HG03469 (cell line): ENCODE results near the gene RGS12.

ENCODE experiments used
- ATAC-seq: cut with Tn5 transposase; IDR thresholded peaks from one replicate; pipeline ENCODE4 v1.9.1; 2021; ENCODE audit warnings: mild to moderate bottlenecking, moderate library complexity, moderate number of reproducible peaks; ENCODE audit not compliant: unreplicated experiment

The RGS12 gene

DNA sequence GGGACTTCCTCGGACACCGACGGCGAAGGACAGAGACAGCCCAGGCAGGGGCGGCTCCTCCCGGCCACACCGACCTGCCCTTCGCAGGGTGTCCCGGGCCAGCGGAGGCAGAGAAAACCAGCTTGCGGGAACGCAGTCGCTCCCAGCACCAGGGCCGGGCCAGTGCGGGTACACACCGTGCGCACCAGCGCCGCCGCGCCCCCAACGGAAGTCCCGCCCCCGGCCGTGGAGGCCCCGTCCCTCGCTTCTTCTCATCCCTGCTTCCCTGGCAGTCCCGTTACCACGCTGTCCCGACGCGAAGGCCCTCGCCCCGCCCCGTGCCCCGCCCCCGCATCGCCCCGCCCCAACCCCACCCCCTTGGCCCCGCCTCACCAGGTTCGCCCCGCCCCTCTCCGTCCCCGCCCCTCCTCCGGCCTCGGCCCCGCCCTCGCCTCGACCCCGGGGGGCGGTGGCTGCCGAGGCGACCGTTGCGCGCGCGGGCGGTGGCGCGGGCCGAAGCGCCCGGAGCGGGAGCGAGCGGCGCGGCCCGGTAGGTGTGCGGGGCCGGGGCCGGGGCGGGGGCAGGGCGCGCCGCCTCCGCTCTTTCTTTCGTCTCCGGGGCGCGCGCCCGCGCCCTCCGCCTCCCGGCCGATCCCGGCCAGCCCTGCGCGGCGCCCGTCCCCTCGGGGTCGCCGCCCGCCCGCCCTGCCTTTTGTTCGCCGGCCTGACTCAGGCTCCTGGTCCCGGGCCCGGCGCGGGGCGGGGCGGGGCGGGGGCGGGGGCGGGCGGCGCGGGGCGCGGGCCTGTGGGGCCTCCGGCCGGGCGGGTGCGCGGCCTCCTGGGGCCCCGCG is at the start of gene RGS12:
Gene RGS12 (plus strand): TSS at position 451 of the 830 bp plus-strand sequence. CDS start 23,150 bp downstream, outside the sequence.
- peak; percentile 46 for ATAC-seq

DNA sequence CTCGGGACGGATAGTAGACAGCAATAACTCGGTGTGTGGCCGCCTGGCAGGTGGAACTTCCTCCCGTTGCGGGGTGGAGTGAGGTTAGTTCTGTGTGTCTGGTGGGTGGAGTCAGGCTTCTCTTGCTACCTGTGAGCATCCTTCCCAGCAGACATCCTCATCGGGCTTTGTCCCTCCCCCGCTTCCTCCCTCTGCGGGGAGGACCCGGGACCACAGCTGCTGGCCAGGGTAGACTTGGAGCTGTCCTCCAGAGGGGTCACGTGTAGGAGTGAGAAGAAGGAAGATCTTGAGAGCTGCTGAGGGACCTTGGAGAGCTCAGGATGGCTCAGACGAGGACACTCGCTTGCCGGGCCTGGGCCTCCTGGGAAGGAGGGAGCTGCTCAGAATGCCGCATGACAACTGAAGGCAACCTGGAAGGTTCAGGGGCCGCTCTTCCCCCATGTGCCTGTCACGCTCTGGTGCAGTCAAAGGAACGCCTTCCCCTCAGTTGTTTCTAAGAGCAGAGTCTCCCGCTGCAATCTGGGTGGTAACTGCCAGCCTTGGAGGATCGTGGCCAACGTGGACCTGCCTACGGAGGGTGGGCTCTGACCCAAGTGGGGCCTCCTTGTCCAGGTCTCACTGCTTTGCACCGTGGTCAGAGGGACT is 49.6 kb upstream of the RGS12 start:
- no peak for ATAC-seq

DNA sequence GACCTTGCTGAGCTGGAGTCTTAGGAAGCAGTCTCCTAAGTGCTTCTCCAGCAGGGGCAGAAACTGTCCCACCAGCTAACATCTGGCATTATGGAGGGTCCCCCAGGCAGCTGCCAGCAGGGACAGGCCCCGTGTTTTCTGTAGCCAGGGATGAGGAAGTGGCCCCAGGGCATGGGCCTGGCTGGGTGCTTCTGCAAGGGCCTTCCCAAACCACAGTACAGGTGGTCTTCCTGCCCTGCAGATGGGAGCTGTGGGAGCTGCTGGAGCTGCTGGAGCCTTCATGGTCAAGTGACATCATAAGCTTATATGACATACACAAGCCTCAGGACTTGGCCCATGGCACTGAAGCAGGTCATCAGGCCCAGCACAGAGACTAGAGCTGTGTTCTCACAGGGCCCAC is 48.8 kb upstream of the RGS12 start:
- no peak for ATAC-seq

DNA sequence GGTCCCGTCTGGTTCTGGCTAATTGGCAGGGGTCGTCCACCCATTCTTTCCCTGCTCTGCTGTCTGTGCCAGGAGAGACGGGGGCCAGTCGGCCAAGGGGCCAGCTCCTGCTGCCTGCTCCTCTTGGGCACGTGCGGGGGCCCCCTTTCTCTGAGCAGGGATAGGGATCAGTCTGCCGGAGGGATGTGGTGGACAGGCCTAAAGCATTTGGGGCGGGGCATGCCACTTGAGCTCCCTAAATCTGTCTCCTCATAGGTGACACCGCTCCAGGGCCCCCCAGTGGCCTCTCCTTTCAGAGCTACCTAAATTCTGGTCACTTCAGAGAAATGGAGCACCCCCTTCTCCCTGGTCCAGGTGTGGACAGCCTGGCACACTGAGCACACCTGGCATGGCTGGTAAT is 48.1 kb upstream of the RGS12 start:
- ATAC-seq = no peak

- ATAC-seq = no peak
Measured at GRCh38 chr4:3245676-3246075, 47.1 kb upstream of the RGS12 start.

- ATAC-seq = no peak
Measured at GRCh38 chr4:3246458-3247398, 46.1 kb upstream of the RGS12 start.

DNA sequence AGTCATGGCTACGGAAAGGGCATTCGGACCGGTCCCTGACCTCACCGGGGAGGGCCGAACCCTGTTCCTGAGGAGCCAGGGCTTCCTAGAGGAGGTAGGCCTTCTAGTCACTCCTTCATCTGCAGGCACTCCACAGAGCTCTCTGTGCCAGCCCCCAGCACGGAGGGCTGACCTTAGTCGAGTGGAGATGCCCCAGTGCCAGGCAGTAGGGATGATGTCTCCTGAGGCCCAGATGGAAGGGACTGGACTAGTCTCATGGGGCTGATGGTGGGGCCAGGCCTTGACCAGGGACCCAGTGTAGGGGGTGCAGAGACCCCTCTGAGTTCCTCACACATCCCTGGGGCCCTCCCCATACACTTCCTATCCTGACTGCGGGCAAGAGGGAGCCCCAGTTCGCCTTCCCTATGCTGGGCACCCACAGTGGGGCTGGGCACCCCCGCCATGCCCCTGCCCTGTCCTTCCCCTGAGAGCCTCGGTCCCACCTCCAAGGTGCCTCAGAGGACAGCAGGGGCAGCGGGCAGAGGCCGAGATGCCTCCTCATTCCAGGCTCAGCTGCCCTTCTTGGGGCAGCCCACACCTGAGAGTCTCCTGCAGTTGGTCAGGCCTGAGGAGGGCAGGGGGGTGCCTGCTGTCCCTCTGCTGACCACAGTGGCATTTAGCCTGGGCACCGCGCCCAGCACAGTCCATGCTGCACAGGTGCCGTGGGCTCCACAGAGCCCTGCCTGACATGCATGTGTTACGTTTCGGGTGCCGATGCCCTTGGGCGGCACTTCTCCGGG is 45.2 kb upstream of the RGS12 start:
- ATAC-seq = no peak

DNA sequence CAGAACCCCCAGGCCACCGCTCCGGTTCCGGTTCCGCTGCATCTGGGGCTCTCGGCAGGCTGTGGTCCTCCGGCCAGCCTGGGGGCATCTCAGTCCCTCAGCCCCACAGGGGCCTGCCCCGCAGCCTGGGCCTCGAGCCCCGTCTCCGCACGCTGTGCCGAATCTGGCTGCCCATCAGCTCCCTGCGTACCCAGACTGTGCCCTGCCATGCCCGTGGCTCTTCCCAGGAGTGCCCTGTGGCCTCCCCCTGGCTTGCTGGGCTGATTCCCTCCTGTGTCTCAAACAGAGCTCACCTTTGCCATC is 44.7 kb upstream of the RGS12 start:
- ATAC-seq = no peak

- no peak for ATAC-seq
Measured at GRCh38 chr4:3248811-3249661, 43.8 kb upstream of the RGS12 start, which contains the start of gene MSANTD1. Gene MSANTD1 (plus strand): TSS chr4:3249159. CDS start chr4:3249223, 64 bp downstream.

- ATAC-seq = no peak
Measured at GRCh38 chr4:3249711-3250437, 42.9 kb upstream of the RGS12 start.

DNA sequence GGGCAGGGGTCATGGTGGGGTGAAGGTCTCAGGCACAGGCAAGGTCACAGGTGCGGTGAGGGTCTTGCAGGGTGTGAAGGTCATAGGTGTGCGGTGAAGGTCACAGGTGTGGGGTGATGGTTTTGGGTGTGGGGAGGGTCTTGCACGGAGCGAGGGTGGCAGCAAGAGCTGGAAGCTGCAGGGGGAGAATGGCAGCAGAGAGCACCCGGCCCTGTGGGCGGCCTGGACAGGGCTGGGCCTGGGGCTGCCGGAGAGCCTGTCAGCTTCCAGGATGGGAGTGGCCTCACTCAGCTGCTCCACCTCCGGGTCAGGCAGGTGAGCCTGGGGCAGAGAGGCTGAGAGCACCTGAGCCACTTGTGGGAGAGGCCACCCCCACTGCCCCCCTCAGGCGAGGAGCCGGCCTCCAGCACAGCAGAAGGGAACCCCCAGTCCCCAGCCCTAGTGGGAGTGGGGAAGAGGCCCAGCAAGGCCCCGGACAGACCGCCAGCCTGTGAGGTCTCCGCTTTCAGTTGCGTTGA is 42.3 kb upstream of the RGS12 start:
- ATAC-seq = no peak

DNA sequence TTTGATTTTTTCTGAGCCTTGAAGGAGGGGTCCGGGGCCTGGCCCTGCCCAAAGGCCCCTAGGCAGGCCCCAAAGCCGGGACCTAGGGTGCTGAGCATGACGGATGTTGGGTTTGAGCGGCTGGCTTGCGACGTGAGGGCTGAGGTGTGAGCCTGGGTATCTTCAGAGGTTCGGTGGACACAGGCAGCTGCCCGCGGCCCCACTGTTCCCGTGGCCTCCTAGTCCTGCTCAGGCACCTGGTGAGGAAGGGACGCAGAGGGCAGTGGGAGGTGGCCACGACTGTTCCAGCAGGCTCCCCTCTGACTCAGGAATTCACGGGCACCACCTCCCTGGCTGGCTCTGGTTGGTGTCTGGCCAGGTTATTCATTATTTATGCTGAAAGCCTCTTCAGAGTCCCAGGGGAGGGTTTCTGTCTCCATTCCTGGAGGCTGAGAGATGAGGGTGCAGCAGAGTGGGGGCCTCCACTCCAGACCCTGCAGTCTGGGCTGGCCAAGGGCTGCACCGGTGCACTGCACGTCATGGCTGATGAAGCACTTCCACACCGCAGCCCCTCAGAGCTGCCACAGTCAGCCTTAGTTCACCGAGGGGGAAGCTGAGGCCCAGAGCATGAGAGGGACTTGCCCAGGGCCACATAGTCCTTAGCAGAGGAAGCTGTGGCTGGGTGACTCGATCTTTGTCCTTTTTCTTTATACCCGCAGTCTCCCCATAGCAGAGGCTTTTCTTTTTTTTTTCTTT is 41.7 kb upstream of the RGS12 start:
- ATAC-seq = no peak

DNA sequence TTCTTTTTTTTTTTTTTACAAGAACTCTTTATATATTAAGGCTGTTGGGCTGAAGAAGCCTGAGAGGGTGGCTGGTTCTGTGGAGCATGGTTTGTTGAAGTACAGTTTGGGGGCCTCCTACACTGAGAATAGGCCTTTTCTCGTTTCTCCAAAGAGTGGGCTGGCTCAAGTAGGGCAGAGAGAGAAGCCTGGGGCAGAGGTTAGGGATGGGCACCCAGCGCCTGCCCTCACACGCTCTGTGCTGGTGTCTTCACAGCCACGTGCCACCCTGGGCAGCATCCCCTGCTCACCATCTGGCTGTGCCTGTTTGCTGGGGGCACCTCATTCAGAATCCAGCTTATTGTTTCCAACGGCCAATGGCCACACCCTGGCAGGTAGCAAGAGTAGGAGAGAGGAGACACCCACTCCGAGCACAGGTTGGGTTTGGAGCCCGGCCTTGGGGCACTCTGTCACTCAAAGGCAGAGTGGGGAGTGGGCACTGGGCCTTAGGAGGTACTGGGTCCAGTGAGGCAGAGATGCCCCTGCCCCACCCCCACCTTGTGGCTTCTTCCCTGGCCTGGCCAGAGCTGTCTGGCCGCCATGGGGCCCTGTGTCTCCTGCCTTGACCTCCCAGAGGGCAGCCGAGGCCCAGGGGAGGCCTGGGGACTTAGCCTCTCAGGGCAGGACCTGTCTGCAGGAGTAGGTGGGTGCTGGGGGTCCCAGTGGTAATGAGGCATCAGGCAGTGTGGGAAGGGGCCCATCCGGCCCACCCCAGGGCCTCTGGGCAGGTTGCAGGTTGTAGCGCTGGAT is 40.9 kb upstream of the RGS12 start:
- ATAC-seq = no peak

DNA sequence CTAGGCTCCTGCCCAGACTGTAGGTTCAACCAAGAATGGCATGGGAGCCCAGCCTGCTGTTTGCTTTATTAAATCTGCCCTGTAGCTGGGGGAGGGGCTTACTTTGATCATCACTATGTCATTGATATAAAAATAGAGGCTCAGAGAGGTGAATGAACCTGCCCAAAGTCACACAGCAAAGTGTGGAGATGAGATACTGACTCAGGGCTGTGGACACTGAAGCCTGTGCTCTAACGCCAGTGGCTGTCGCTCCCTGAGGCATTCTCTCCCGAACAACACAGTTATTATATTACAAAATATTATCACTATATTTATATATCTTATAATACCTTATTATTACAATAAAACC is 40.4 kb upstream of the RGS12 start:
- no peak for ATAC-seq

DNA sequence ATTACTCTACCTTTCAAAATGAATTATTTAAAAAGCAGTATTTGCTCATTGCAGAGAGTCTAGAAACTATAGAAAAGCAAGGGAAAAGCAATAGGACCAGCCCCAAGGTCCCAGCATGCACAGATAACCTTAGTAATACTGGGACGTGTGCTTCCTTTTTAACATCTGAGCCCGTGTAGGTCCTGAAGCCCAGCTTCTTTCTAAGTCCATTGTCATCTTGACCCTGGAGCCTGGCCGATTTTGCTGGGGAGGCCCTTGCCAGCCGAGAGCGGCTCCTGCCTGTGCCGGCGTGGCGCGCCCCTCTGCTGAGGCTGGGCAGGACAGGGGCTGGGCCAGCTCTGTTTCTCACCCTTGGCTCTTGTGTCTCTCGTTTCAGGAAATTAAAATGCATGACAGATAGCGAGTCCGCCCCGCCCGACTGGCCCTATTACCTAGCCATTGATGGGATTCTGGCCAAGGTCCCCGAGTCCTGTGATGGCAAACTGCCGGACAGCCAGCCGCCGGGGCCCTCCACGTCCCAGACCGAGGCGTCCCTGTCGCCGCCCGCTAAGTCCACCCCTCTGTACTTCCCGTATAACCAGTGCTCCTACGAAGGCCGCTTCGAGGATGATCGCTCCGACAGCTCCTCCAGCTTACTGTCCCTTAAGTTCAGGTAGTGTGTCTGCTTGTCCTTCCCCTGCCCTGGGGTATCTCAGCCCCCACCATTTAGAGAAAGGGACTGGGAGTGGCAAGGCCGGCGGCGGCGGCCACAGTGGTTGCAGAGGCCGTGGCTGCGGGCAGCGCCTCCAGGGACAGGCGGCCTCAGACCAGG is 39.8 kb upstream of the RGS12 start:
- no peak for ATAC-seq

GRCh38 chr4:3253808-3254207 is 39.0 kb upstream of the RGS12 start:
- no peak for ATAC-seq
